SK-N-SH (cell line): ENCODE measurements around the gene TM2D3. TPM values are rescaled to one million over a fixed set of nuclear protein-coding genes. Genes with fewer than 3 reads are reported as not detected.

Experiments
- CTCF ChIA-PET: fragments of 300-600, 350-600 bp; formaldehyde crosslinking; extraction: SDS; loops from one replicate; lab custom pipeline; 2021; lab: Yijun Ruan, JAX
- POLR2A ChIA-PET: fragments of 350-600 bp; sonication (Branson Sonifier 250); formaldehyde crosslinking; extraction: SDS; loops from one replicate; lab custom pipeline; 2020; ENCODE audit warnings: antibody characterized with exemption, inconsistent platforms; lab: Yijun Ruan, JAX
- DNase-seq: peaks from one replicate; pipeline ENCODE4 v3.0.0; 2012
- H2AFZ ChIP-seq: fragments of 200-600 bp; sonication (generic); 2 replicates; pipeline ENCODE4 v1.8.1; 2016; ENCODE audit warnings: antibody characterized with exemption, mild to moderate bottlenecking, low read depth
- H3F3A ChIP-seq: fragments of 200-600 bp; sonication (generic); replicated peaks from 2 replicates; pipeline ENCODE3; 2016; ENCODE audit warnings: antibody characterized with exemption, mild to moderate bottlenecking; ENCODE audit not compliant: insufficient read depth
- H3K27ac ChIP-seq, 2 experiments: fragments of 200-500 bp in 1 of 2; fragments of 200-600 bp in 1 of 2; sonication (Bioruptor generic) in 1 of 2; sonication (generic), shearing (Covaris generic) in 1 of 2; 2 replicates each; pipeline versions ENCODE4 v1.5.1 to v1.6.1; 2014 to 2016; ENCODE audit warnings: low read depth in 2 of 2, inconsistent platforms in 1 of 2, low read length in 1 of 2, mild to moderate bottlenecking in 1 of 2, mixed read lengths in 1 of 2
- H3K27me3 ChIP-seq: fragments of 200-600 bp; sonication (generic), shearing (Covaris generic); 2 replicates; pipeline ENCODE4 v1.6.1; 2016; ENCODE audit warnings: mixed run types; ENCODE audit not compliant: insufficient read depth
- H3K36me3 ChIP-seq, 2 experiments: fragments of 200-500 bp in 1 of 2; fragments of 200-600 bp in 1 of 2; sonication (Bioruptor generic) in 1 of 2; sonication (generic) in 1 of 2; replicated peaks in 1 of 2; 2 replicates each; pipeline versions ENCODE3 to v1.5.1; 2014 to 2016; ENCODE audit warnings: low read length in 1 of 2, mild to moderate bottlenecking in 1 of 2; ENCODE audit not compliant: insufficient read depth in 2 of 2, control insufficient read depth in 1 of 2
- H3K4me1 ChIP-seq, 2 experiments: fragments of 200-500 bp in 1 of 2; fragments of 200-600 bp in 1 of 2; sonication (Bioruptor generic) in 1 of 2; sonication (generic), shearing (Covaris generic) in 1 of 2; 2 replicates each; pipeline versions ENCODE4 v1.5.1 to v1.6.1; 2014 to 2016; ENCODE audit warnings: low read depth in 1 of 2, low read length in 1 of 2, mixed run types in 1 of 2; ENCODE audit not compliant: insufficient read depth in 2 of 2, control insufficient read depth in 1 of 2
- H3K4me2 ChIP-seq: fragments of 200-600 bp; sonication (generic), shearing (Covaris generic); 2 replicates; pipeline ENCODE4 v1.6.1; 2017; ENCODE audit warnings: mixed run types
- H3K4me3 ChIP-seq, 2 experiments: fragments of 200-500 bp in 1 of 2; fragments of 200-600 bp in 1 of 2; sonication (Bioruptor generic) in 1 of 2; sonication (generic), shearing (Covaris generic) in 1 of 2; 2 replicates each; pipeline versions ENCODE4 v1.5.1 to v1.8.1; 2014 to 2016; ENCODE audit warnings: low read depth in 2 of 2, inconsistent platforms in 1 of 2, low read length in 1 of 2, mild to moderate bottlenecking in 1 of 2, mixed read lengths in 1 of 2, moderate library complexity in 1 of 2
- H3K79me2 ChIP-seq: fragments of 200-600 bp; sonication (generic); 2 replicates; pipeline ENCODE4 v1.8.1; 2017; ENCODE audit warnings: mild to moderate bottlenecking; ENCODE audit not compliant: insufficient read depth
- H3K9ac ChIP-seq: fragments of 200-600 bp; sonication (generic); 2 replicates; pipeline ENCODE4 v1.6.1; 2017; ENCODE audit warnings: mixed run types
- H3K9me2 ChIP-seq: fragments of 200-600 bp; sonication (generic); 2 replicates; pipeline ENCODE4 v1.6.1; 2017; ENCODE audit warnings: mixed run types
- H3K9me3 ChIP-seq: fragments of 200-600 bp; sonication (generic); 2 replicates; pipeline ENCODE4 v1.6.1; 2017; ENCODE audit warnings: mixed run types, mild to moderate bottlenecking, moderate library complexity
- H4K20me1 ChIP-seq: fragments of 200-600 bp; sonication (generic); 2 replicates; pipeline ENCODE4 v1.6.1; 2017; ENCODE audit warnings: mild to moderate bottlenecking, mixed run types; ENCODE audit not compliant: insufficient read depth
- CHD2 ChIP-seq: fragments of 150-350 bp; IDR thresholded peaks from 2 replicates; pipeline ENCODE4 v1.6.1; 2018; ENCODE audit warnings: low read length; ENCODE audit not compliant: partially characterized antibody
- FOSL2 ChIP-seq: IDR thresholded peaks from 2 replicates; pipeline ENCODE4 v1.4.0; 2012; ENCODE audit warnings: low read depth, mild to moderate bottlenecking, moderate library complexity, borderline replicate concordance
- FOXM1 ChIP-seq: IDR thresholded peaks from 2 replicates; pipeline ENCODE4 v1.4.0; 2012; ENCODE audit warnings: low read depth, mild to moderate bottlenecking
- GABPA ChIP-seq: IDR thresholded peaks from 2 replicates; pipeline ENCODE4 v1.4.0; 2012; ENCODE audit warnings: low read depth, mild to moderate bottlenecking
- GATA2 ChIP-seq: sonication (generic); formaldehyde crosslinking; IDR thresholded peaks from 2 replicates; pipeline ENCODE4 v1.5.0; 2020; ENCODE audit warnings: mild to moderate bottlenecking, missing genetic modification reagents
- JUND ChIP-seq: IDR thresholded peaks from 2 replicates; pipeline ENCODE4 v1.4.0; 2012
- MAX ChIP-seq: IDR thresholded peaks from 2 replicates; pipeline ENCODE4 v1.4.0; 2012; ENCODE audit warnings: low read depth
- MEF2A ChIP-seq: IDR thresholded peaks from 2 replicates; pipeline ENCODE4 v1.4.0; 2012; ENCODE audit warnings: low read depth, borderline replicate concordance
- MXI1 ChIP-seq: IDR thresholded peaks from 2 replicates; pipeline ENCODE4 v1.6.1; 2012; ENCODE audit warnings: mild to moderate bottlenecking, low read depth, low read length, improper control_type of control experiment
- NFIC ChIP-seq: IDR thresholded peaks from 2 replicates; pipeline ENCODE4 v1.4.0; 2012; ENCODE audit warnings: borderline replicate concordance
- RAD21 ChIP-seq: IDR thresholded peaks from 2 replicates; pipeline ENCODE4 v1.6.1; 2012; ENCODE audit warnings: mild to moderate bottlenecking, low read length
- RCOR1 ChIP-seq: fragments of 150-350 bp; IDR thresholded peaks from 2 replicates; pipeline ENCODE4 v1.6.1; 2017; ENCODE audit warnings: antibody characterized with exemption, low read length
- RFX5 ChIP-seq: IDR thresholded peaks from 2 replicates; pipeline ENCODE4 v1.6.1; 2012; ENCODE audit warnings: mild to moderate bottlenecking, improper control_type of control experiment, low read length
- RXRA ChIP-seq: IDR thresholded peaks from 2 replicates; pipeline ENCODE4 v1.4.0; 2012; ENCODE audit warnings: low read depth, mild to moderate bottlenecking, borderline replicate concordance
- SIN3A ChIP-seq: IDR thresholded peaks from 2 replicates; pipeline ENCODE4 v1.6.1; 2012; ENCODE audit warnings: low read depth, mild to moderate bottlenecking, low read length, moderate library complexity, borderline replicate concordance
- TAF1 ChIP-seq: IDR thresholded peaks from 2 replicates; pipeline ENCODE4 v1.6.1; 2012; ENCODE audit warnings: low read depth, mild to moderate bottlenecking, low read length, moderate library complexity, borderline replicate concordance
- TCF12 ChIP-seq: IDR thresholded peaks from 2 replicates; pipeline ENCODE4 v1.4.0; 2012
- YY1 ChIP-seq: IDR thresholded peaks from 2 replicates; pipeline ENCODE4 v1.4.0; 2012; ENCODE audit warnings: low read depth, mild to moderate bottlenecking
- ZBTB33 ChIP-seq: IDR thresholded peaks from 2 replicates; pipeline ENCODE4 v1.4.0; 2012; ENCODE audit warnings: low read depth, borderline replicate concordance
- WGBS: methylation state at CpG from one replicate; pipeline ENCODE4 v1.1.6; 2017; ENCODE audit warnings: low lambda C conversion rate; 5-methylcytosine and 5-hydroxymethylcytosine counted together
- polyA plus RNA-seq, 3 experiments: library from polyadenylated mRNA; depleted of rRNA; stranded (reverse); fragments of >200 nt; gene quantifications; 2 replicates each; pipeline ENCODE4 v1.2.3, GENCODE V29; 2012
- TF ChIP-seq, protein P1 (sequence below): fragments of 150-350 bp; IDR thresholded peaks from 2 replicates; pipeline ENCODE4 v1.6.1; 2016; ENCODE audit warnings: mild to moderate bottlenecking, low read depth, low read length
- TF ChIP-seq, protein P2 (sequence below): fragments of 150-350 bp; IDR thresholded peaks from 2 replicates; pipeline ENCODE4 v1.6.1; 2017; ENCODE audit warnings: antibody characterized with exemption, low read length, low read depth, borderline replicate concordance
- TF ChIP-seq, protein P3 (sequence below): fragments of 200-600 bp; sonication (generic); IDR thresholded peaks from 2 replicates; pipeline ENCODE4 v1.6.1; 2017; ENCODE audit warnings: antibody characterized with exemption, mild to moderate bottlenecking, moderate library complexity

Gene TM2D3
- polyA plus RNA-seq, 1 of the 3 experiments (the other 2 are of a cell fraction), result 73.3 TPM

DNA sequence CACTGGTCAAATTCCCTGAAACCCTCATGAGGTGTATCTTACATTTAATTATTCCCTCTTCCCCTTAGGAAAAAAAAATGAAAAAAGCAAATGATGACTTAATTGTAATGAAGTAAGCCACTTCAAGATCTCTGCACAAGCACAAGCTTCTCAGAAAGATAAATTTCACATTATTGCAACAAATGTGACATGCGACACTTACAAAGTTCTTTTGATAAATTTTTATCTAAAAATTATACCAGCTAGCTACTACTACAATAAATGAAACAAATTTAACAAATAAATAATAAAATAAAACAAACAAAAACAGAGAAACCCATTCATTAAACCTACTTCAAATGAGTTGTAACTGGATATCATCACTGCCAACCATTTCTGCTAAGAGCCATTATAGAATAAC lies 10.0 kb upstream of the TM2D3 start:
- WGBS, result 96% methylated on average over 1 of the region's 1 CpG
- H3K4me2 ChIP-seq, result no peak overlapping the region
- no peak overlapping the region for H3K9ac ChIP-seq
- H2AFZ ChIP-seq, result no peak overlapping the region
- H3F3A ChIP-seq, result no peaks in the 10 kb centered on the region
- H3K9me2 ChIP-seq, result no peaks in the 10 kb centered on the region
- no peak for DNase-seq
- no peaks in the 10 kb centered on the region for H3K9me3 ChIP-seq
- no peak overlapping the region for H3K27ac ChIP-seq
- peaks cover 0 to 6% of the 10 kb centered on the region in 2 experiments; a peak in 1 of 4 replicates for H3K4me1 ChIP-seq
- no peaks in the 10 kb centered on the region for H4K20me1 ChIP-seq
- peaks cover 11 to 12% of the 10 kb centered on the region in 2 experiments for H3K36me3 ChIP-seq
- CTCF ChIA-PET, result no interaction called here
- H3K79me2 ChIP-seq, result no peaks in the 10 kb centered on the region
- TF ChIP-seq GATA2 (CRISPR knock-in tag), result no peak
- TF ChIP-seq JUND, result no peak
- no peak for TF ChIP-seq MAX
- TF ChIP-seq NFIC, result no peak
- no peak for TF ChIP-seq TCF12
- no peak for TF ChIP-seq YY1
- TF ChIP-seq RFX5, result no peak
- no peak for TF ChIP-seq GABPA
- TF ChIP-seq TAF1, result no peak
- TF ChIP-seq, protein P1, sequence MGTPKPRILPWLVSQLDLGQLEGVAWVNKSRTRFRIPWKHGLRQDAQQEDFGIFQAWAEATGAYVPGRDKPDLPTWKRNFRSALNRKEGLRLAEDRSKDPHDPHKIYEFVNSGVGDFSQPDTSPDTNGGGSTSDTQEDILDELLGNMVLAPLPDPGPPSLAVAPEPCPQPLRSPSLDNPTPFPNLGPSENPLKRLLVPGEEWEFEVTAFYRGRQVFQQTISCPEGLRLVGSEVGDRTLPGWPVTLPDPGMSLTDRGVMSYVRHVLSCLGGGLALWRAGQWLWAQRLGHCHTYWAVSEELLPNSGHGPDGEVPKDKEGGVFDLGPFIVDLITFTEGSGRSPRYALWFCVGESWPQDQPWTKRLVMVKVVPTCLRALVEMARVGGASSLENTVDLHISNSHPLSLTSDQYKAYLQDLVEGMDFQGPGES, result no peak
- TF ChIP-seq RCOR1, result no peak
- TF ChIP-seq RAD21, result no peak
- POLR2A ChIA-PET, result no interaction called here
- no peak overlapping the region for H3K4me3 ChIP-seq
- H3K27me3 ChIP-seq, result no peaks in the 10 kb centered on the region

- TF ChIP-seq FOXM1, result no peak
- no peak for TF ChIP-seq YY1
- TF ChIP-seq RXRA, result no peak
- TF ChIP-seq TCF12, result no peak
- TF ChIP-seq, protein P2, sequence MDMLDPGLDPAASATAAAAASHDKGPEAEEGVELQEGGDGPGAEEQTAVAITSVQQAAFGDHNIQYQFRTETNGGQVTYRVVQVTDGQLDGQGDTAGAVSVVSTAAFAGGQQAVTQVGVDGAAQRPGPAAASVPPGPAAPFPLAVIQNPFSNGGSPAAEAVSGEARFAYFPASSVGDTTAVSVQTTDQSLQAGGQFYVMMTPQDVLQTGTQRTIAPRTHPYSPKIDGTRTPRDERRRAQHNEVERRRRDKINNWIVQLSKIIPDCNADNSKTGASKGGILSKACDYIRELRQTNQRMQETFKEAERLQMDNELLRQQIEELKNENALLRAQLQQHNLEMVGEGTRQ, result no peak
- no peak for TF ChIP-seq MEF2A
- TF ChIP-seq, protein P1, result no peak
- TF ChIP-seq, protein P3, sequence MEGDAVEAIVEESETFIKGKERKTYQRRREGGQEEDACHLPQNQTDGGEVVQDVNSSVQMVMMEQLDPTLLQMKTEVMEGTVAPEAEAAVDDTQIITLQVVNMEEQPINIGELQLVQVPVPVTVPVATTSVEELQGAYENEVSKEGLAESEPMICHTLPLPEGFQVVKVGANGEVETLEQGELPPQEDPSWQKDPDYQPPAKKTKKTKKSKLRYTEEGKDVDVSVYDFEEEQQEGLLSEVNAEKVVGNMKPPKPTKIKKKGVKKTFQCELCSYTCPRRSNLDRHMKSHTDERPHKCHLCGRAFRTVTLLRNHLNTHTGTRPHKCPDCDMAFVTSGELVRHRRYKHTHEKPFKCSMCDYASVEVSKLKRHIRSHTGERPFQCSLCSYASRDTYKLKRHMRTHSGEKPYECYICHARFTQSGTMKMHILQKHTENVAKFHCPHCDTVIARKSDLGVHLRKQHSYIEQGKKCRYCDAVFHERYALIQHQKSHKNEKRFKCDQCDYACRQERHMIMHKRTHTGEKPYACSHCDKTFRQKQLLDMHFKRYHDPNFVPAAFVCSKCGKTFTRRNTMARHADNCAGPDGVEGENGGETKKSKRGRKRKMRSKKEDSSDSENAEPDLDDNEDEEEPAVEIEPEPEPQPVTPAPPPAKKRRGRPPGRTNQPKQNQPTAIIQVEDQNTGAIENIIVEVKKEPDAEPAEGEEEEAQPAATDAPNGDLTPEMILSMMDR, result no peak
- TF ChIP-seq SIN3A, result no peak
- TF ChIP-seq CHD2, result no peak
- TF ChIP-seq ZBTB33, result no peak
- no peak for TF ChIP-seq FOSL2
- no peak for TF ChIP-seq MXI1
- H3K9ac ChIP-seq, result no peak overlapping the region
- POLR2A ChIA-PET, result no interaction called here
Observed at GRCh38 chr15:101660005-101660404, 7.8 kb upstream of the TM2D3 start.

More at GRCh38 chr15:101660005-101660404, 7.8 kb upstream of the TM2D3 start:
- WGBS, result 100% methylated on average over 2 of the region's 2 CpGs
- Histone ChIP-seq H3K4me1 (peaks cover 0 to 6% of the 10 kb centered on the region in 2 experiments; a peak in 1 of 4 replicates), H3K4me2 (no peak overlapping the region), H3K27me3 (no peaks in the 10 kb centered on the region), H3K79me2 (no peaks in the 10 kb centered on the region), H4K20me1 (no peaks in the 10 kb centered on the region), H3F3A (no peaks in the 10 kb centered on the region), H2AFZ (no peak overlapping the region), H3K9me2 (no peaks in the 10 kb centered on the region), H3K27ac (no peak overlapping the region), H3K36me3 (peaks cover 11 to 15% of the 10 kb centered on the region in 2 experiments), H3K4me3 (no peak overlapping the region), H3K9me3 (no peaks in the 10 kb centered on the region)
- CTCF ChIA-PET, result no interaction called here
- DNase-seq, result no peak
